GM12873 (cell line): ENCODE measurements around the gene BICDL2.

ENCODE experiments used
- CTCF ChIP-seq: IDR thresholded peaks from 2 replicates; pipeline ENCODE4 v1.5.1; 2012; ENCODE audit warnings: low read depth, mild to moderate bottlenecking, moderate library complexity, low read length, control low read depth; ENCODE audit not compliant: insufficient read depth; ENCODE audit errors: missing control alignments

The BICDL2 gene

GRCh38 chr16:3020604-3021448 is 15.9 kb downstream of the BICDL2 start:
- TF ChIP-seq CTCF, result no peak

GRCh38 chr16:3020247-3020603 is 16.5 kb downstream of the BICDL2 start, which contains the start of gene TNFRSF12A:
TSS of gene TNFRSF12A (plus strand) at chr16:3020368. CDS start at chr16:3020398, 30 bp downstream.
- TF ChIP-seq CTCF, result peak; percentile 16

DNA sequence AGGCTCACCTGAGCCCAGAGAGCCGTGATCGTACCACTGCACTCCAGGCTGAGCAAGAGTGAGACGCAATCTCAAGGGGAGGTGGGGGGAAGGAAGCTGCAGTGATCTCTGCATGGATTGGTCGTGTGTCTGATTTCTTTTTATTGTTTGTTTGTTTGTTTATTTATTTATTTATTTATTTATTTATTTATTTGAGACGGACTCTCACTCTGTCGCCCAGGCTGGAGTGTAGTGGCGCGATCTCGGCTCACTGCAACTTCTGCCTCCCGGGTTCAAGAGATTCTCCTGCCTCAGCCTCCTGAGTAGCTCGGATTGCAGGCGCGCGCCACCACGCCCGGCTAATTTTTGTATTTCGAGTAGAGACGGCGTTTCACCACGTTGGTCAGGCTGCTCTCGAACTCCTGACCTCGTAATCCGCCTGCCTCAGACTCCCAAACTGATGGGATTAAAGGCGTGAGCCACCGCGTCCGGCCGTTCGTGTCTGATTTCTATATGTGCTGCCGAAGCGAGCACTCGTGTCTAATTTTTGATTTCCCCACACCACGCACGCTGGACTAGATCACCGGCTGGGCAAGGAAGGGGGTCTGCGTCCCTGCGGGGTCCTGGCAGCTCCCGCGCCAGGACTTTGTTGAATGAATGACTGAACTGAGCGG is 17.0 kb downstream of the BICDL2 start:
- TF ChIP-seq CTCF, result no peak

DNA sequence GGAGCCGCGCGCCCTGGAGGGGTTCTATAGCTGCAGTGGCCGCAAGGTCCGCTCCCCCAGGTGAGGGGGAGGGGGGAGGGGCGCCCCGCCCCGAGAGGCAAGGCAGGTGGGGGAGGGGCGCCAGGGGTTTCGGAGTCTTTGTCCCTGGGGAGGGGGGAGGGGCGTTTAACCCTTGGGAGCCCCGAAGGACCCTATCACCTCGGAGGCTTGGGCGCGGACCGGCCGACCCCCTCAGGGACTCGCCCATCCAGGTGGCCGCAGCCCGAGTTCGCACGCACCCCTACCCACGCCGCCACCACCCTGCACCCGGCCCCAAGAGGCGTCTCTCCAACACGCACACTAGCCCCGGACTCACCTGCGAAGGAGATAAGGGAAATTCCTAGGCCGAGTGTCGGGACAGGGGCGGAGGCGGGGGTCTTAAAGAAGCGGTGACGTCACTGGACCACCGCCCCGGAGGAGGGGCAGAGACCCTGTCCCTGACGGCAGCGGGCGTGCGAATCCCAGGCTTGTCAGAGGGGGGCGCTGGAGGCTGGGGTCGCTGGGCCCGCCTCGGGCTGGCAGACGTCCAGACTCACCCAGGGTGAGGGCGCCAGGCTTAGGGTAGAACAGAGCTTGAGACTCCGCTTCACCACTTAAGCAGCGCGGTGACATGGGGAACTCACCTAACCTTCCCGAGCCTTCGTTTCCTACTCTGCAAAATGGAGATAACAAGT is 18.8 kb downstream of the BICDL2 start, which contains the start of gene CLDN6:
CLDN6 (minus strand) TSS at position 390 of the 713 bp plus-strand sequence. CDS start 2,162 bp downstream, outside the sequence.
- peak; percentile 40 for TF ChIP-seq CTCF

DNA sequence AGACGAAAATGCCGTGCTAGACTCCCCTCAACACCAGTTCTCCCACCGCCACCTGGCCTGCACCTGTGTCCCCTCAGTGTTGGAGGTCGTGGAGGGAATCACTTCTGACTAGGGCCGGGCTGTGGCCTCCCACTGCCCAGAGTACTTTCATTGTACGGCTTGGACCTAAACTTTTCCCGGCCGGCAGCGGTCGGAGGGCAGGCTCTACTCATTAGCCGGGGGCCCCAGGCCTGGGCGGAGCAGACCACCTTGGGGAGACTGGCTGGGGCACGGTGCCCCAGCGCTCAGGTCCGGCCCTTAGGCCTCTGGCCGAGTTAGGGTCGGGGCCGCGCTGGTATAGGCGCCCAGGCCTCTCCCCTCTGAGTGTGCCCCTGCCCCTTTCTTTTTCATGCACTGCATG is 19.4 kb downstream of the BICDL2 start:
- no peak for TF ChIP-seq CTCF

DNA sequence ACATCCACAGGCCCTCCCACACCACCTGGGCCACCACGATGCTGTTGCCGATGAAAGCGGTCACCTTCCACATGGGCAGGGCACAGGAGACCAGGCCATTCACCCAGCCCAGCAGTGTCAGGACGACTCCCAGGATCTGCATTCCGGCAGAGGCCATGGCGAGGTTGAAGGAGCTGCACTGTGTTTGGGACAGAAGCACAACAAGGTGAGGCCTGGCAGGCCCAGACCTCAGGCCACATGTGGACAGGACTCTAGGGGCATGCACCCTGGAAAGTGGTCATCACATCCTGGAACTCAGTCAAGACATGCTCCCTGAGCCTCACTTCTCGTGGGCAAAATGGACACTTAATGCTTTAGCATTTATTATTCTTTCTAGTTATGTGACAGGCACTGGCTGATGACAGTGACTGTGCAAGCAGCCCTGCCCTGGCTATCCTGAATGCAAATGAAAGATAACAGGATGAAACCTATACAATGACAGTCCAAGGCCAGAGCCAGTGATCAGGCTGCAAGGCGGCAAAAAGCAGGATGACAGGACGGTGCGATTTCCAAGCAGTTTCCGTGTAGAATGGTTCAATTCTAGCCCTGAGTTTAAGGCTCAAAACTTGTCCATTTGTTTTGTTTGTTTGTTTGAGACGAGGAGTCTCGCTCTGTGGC is 20.8 kb downstream of the BICDL2 start:
- TF ChIP-seq CTCF, result no peak
